Activated naive CD8-positive, alpha-beta T cell (primary cell): ENCODE measurements around the gene ADH5.
A peak's percentile ranks its signal among the peaks of the same experiment; 100 is the strongest.
"Not testable (repeated sequence)": the region's sequence is repeated elsewhere in the genome, so short reads cannot be mapped to it uniquely, and the experiment has no call there.

Experiments used
- H3K27ac Mint-ChIP-seq: one replicate; pipeline ENCODE4 v1.8.0; 2021; ENCODE audit warnings: mixed read lengths
- H3K27me3 Mint-ChIP-seq: one replicate; pipeline ENCODE4 v1.8.0; 2021; ENCODE audit warnings: mixed read lengths
- H3K36me3 Mint-ChIP-seq: one replicate; pipeline ENCODE4 v1.8.0; 2021; ENCODE audit warnings: mixed read lengths
- H3K4me1 Mint-ChIP-seq: one replicate; pipeline ENCODE4 v1.8.0; 2021; ENCODE audit warnings: low read depth, mixed read lengths
- H3K4me3 Mint-ChIP-seq: one replicate; pipeline ENCODE4 v1.8.0; 2021; ENCODE audit warnings: mild to moderate bottlenecking, mixed read lengths
- H3K9me3 Mint-ChIP-seq: one replicate; pipeline ENCODE4 v1.8.0; 2021; ENCODE audit warnings: low read depth, mixed read lengths

ADH5 gene

DNA sequence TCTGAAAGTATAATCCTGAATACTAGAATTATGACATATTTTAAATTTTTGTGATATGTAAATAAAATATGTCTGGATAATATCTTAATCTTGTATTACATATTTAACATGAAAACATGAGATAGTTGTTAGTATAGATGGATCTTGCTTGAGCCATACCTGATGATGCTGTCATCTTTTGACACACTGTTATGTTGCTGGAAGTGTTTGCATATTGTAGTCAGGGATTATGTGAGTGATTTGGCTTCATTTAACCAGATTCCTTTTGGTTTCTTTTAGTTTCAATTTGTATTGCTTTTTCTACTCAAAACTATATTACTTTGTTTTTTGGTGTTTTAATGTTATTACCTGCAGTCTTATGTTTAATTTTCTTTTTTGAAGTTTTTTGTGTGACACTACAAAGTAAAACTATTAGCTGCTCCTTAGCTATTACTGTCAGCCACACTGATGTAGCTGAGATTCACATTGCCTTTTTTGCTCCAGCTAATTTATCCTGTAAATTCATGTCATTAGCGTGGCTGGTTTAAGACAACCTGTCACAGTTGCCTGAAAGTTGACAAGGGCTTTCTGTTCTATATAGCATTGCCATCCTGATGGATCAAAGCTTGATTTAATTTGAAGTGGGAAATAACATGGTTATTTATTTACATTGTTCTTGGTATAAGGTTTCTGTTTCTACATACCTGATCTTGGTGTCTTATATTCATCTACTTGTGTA is 59.4 kb downstream of the ADH5 start:
- Mint-ChIP-seq H3K36me3 (peaks cover 12% of the 10 kb centered on the region), H3K9me3 (no peaks in the 10 kb centered on the region), H3K4me3 (no peak overlapping the region), H3K27ac (no peak overlapping the region), H3K4me1 (peaks cover 64% of the 10 kb centered on the region), H3K27me3 (no peaks in the 10 kb centered on the region)

DNA sequence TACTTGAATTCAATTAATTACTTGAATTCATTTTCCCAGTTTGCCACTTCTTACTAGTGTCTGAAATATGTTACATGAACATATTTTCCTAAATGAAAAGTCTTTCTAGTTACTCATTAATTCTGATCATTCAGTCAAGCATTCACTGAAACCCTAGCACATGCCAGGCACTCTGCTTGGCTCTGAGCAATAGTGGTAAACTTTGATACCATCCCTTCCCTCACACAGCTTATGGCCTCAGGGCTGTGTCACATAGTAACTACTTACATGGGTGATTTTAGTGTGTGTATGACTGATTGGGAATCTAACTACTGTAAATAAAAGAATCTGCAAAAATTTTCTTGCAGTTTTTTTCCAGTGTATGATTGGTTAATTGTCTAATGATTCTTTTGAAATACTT is 60.4 kb downstream of the ADH5 start:
- Mint-ChIP-seq H3K36me3 (peaks cover 9% of the 10 kb centered on the region), H3K27me3 (no peaks in the 10 kb centered on the region), H3K4me1 (peaks cover 72% of the 10 kb centered on the region), H3K9me3 (no peaks in the 10 kb centered on the region), H3K4me3 (no peak overlapping the region), H3K27ac (no peak overlapping the region)

DNA sequence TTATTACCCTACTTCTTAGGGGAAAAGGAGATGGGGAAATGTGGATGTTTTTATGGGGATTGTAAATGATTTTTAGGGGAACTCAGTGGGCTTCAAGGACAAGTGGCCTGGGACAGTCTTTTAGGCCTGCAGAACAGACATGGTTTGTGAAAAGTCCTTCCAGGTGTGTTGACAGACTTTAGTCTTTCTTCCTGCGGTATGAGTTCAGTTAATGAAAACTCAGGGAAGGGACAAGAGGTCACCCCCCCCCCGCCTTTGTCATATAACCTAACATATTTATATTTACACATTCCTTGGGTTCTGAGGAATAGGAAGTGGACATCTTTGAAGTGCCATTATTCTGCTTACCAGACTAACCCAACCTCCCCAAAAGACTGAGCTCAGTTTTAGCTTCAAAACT is 61.3 kb downstream of the ADH5 start:
- Mint-ChIP-seq H3K4me3 (no peak overlapping the region), H3K27me3 (no peaks in the 10 kb centered on the region), H3K36me3 (peaks cover 9% of the 10 kb centered on the region), H3K27ac (no peak overlapping the region), H3K9me3 (no peaks in the 10 kb centered on the region), H3K4me1 (peaks cover 72% of the 10 kb centered on the region)

DNA sequence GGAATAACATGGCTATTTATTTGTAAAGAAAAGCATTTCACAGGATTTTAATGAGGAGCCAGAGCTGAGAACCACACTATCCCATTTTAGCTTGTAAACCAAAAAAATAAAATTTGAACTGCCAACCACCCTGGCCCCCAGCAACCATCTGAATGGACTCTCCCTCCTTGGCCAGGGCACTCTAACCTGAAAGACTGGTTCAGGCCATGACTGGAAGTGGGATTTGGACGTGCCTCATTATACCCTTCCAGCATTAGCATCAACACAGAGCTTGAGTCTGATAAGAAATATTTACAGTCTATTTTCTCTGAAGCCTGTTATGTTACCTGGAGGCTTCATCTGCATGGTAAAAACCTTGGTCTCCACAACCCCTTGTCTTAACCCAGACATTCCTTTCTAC is 63.1 kb downstream of the ADH5 start:
- Mint-ChIP-seq H3K27ac (no peak overlapping the region), H3K27me3 (no peaks in the 10 kb centered on the region), H3K9me3 (no peaks in the 10 kb centered on the region), H3K4me1 (peaks cover 72% of the 10 kb centered on the region), H3K4me3 (no peak overlapping the region), H3K36me3 (peaks cover 17% of the 10 kb centered on the region)

DNA sequence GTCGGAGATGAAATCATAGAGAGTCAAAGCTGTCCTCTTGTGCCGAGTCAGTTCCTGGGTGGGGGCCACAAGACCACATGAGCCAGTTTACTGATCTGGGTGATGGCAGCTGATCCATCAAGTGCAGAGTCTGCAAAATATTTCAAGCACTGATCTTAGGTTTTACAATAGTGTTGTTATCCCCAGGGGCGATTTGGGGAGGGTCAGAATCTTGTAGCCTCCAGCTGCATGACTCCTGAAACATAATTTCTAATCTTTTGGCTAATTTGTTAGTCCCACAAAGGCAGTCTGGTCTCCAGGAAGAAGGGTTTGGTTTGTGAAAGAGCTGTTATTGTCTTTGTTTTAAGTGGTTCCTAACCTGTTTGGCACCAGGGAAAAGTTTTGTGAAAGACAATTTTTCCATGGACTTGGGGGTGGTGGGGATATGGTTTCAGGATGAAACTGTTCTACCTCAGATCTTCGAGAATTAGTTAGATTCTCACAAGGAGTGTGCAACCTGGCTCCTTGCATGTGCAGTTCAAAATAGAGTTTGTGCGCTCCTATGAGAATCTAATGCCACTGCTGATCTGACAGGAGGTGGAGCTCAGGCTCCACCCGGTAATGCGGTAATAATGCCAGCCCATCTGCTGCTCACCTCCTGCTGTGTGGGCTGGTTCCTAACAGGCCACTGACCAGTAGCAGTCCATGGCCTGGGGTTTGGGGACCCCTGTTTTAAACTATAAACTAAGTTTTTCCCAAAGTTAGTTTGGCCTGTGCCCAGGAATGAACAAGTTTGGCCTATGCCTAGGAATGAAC is 63.9 kb downstream of the ADH5 start:
- peaks cover 64% of the 10 kb centered on the region for H3K4me1 Mint-ChIP-seq
- H3K36me3 Mint-ChIP-seq = peaks cover 20% of the 10 kb centered on the region
- peak overlapping the region; percentile 62 for H3K27ac Mint-ChIP-seq
- no peaks in the 10 kb centered on the region for H3K27me3 Mint-ChIP-seq
- no peak overlapping the region for H3K4me3 Mint-ChIP-seq
- H3K9me3 Mint-ChIP-seq = peaks cover 2% of the 10 kb centered on the region

DNA sequence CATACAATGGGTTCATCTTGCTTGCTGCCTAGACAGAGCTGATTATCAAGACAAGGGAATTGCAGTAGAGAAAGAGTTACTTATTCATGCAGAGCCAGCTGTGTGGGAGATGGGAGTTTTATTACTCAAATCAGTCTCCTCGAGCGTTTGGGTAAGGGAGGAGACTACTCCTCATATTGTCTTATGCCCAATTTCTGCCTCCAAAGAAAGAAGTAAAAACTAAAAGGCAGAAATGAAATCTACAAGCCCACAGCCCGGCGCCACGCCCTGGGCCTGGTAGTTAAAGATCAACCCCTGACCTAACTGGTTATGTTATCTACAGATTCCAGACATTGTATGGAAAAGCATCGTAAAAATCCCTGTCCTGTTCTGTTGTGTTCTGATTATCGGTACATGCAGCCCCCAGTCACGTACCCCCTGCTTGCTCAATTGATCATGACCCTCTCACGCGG is 64.8 kb downstream of the ADH5 start:
- Mint-ChIP-seq H3K4me1 (peaks cover 56% of the 10 kb centered on the region), H3K36me3 (peaks cover 20% of the 10 kb centered on the region)
- H3K9me3 Mint-ChIP-seq, H3K27ac Mint-ChIP-seq, H3K4me3 Mint-ChIP-seq, H3K27me3 Mint-ChIP-seq: not testable (repeated sequence)

DNA sequence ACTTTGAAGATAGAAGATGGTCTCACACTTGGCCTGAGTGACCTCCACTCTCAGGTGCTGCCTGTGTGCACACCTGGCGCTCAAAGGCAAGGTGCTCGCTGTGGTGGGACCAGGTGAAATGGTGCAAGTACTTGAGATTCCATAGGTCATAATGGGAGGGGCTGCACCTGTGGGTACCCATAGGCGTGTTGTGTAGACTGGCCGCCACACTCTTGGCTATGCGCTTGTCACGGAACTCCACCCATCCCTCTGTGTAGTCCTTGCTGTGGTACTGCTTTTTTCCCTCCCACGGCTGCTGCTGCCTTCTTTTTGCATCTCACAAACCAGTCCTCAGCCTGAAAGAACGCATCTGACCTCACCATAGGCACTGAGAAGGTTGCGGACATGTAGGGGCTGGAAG is 66.0 kb downstream of the ADH5 start:
- peaks cover 4% of the 10 kb centered on the region for H3K9me3 Mint-ChIP-seq
- no peak overlapping the region for H3K4me3 Mint-ChIP-seq

DNA sequence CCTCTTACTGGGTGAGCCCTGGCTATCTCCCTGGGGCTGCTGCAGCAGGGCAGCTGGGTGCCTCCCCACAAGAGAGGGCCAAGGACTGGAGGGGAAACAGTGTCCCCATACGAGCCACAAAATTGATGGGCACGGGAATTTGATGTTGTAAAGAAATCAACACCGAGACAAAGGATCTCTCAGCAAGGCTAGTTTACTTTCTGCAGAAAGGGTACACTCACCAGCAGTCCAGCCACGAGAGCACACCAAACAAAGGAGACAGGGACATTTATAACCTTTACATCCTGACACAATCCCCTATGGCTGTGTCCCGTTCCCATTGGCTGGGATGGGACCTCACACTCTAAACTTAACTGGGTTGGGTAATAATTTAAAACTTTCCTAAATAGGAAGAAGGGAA is 67.2 kb downstream of the ADH5 start:
- Mint-ChIP-seq H3K36me3 (peaks cover 29% of the 10 kb centered on the region), H3K4me1 (peaks cover 41% of the 10 kb centered on the region), H3K27me3 (no peaks in the 10 kb centered on the region), H3K4me3 (no peak overlapping the region), H3K9me3 (peaks cover 4% of the 10 kb centered on the region), H3K27ac (no peak overlapping the region)

More for the DNA sequence above, 66.0 kb downstream of the ADH5 start:
- peaks cover 29% of the 10 kb centered on the region for H3K36me3 Mint-ChIP-seq
- H3K4me1 Mint-ChIP-seq = peaks cover 50% of the 10 kb centered on the region
- H3K27ac Mint-ChIP-seq = no peak overlapping the region
- H3K27me3 Mint-ChIP-seq = no peaks in the 10 kb centered on the region
